ENCODE data around the gene AQP4.

AQP4 gene, protein sequence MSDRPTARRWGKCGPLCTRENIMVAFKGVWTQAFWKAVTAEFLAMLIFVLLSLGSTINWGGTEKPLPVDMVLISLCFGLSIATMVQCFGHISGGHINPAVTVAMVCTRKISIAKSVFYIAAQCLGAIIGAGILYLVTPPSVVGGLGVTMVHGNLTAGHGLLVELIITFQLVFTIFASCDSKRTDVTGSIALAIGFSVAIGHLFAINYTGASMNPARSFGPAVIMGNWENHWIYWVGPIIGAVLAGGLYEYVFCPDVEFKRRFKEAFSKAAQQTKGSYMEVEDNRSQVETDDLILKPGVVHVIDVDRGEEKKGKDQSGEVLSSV

DNA sequence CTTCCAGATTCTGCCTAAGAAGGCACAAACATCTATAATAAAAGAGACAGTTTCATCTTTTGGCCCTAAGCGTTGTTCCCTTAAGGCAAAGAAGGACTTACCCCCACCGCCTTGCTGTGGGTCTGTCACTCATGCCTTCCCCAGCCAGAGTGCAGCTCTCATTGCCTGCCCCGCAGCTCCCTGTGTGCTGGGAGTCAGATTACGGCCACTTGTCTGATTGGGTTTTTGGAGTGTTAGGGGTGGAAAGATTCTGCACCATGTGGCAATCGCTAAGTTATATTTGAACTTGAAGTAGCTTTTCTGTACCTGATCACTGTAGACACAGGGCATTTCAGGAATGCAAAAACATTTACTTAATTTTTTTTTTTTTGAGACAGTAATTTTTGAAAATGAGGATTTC lies at the start of gene AQP4:
AQP4 (minus strand) TSS at position 151 of the 400 bp plus-strand sequence; CDS start at position 133, 18 bp downstream.
- DNase-seq (ENCODE audit: low spot score), result no peak

GRCh38 chr18:26911840-26912239 lies 46.3 kb upstream of the AQP4 start:
- no peak for DNase-seq (ENCODE audit: low spot score)

DNA sequence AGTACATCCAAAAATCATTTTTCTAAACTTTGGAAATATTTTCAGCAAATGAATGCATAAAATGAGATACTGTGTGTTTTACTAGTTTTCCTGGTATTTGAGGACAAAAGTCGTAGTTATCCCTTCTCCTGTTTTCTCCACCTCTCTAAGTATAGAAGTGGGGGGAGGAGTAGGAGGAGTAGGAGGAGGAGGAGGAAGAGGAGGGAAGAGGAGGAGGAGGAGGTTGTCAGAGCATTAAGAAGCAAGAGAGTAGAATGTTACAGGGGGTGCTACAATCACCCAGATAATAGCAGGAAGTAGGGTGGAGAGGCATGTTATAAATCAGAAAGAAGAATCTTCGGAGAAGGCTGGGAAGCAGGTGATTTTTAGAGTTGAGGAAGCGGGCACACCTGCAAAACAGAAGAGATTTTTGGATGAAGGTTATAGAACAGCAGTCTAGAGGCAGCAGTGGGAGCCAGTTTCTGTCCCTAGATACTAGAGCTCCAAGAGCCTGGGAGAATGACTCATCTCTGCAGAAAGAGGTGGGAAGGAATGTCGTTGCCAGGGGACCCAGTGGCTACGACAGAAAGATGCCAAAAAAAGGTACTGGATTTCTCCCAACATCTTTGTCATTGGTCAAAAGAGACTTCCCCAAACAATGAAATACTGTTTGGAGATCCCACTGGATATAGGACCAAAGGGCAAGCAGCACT lies 44.2 kb upstream of the AQP4 start:
- no peak for DNase-seq (ENCODE audit: low spot score)

GRCh38 chr18:26908906-26909305 lies 43.4 kb upstream of the AQP4 start:
- no peak for DNase-seq (ENCODE audit: low spot score)

- no peak for DNase-seq (ENCODE audit: low spot score)
Measured at GRCh38 chr18:26902291-26902690, 36.8 kb upstream of the AQP4 start.

- no peak for DNase-seq (ENCODE audit: low spot score)
Measured at GRCh38 chr18:26901020-26901419, 35.5 kb upstream of the AQP4 start.

GRCh38 chr18:26894426-26894825 lies 28.9 kb upstream of the AQP4 start:
- no peak for DNase-seq (ENCODE audit: low spot score)

GRCh38 chr18:26893996-26894395 lies 28.5 kb upstream of the AQP4 start:
- DNase-seq (ENCODE audit: low spot score), result no peak

- DNase-seq (ENCODE audit: low spot score), result no peak
Measured at GRCh38 chr18:26888259-26888658, 22.8 kb upstream of the AQP4 start.

DNA sequence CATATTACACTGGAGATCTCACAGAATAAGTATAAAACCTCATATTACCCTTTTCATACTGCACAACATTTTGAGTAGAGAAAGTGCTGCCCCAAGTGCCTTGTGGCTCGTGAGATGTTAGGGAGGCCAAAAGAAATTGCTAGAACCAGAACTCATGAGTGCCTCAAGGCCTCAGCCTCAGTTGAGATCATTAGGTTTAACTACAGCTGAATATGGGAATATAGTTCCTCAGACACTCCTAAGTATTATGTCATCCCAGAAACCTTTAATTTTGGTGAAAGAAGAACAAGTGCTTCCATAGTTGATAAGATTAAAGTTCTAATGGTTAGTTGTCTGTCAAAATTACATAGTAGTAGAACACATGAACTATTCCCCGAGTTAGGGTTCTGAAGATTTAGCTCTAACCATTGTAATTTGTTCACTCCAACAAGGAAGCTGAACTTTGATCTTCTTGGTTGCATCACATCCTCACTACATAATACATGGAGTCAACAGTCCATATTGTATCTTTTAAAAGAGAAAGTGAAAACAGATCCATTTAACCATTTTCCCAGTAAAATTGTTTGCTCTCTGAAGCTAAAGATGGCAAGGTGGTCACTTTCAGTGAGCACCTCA lies 9.6 kb upstream of the AQP4 start:
- DNase-seq (ENCODE audit: low spot score), result peak; percentile 24

GRCh38 chr18:26874283-26874682 lies 8.8 kb upstream of the AQP4 start:
- DNase-seq (ENCODE audit: low spot score), result no peak

GRCh38 chr18:26869640-26870039 lies 4.1 kb upstream of the AQP4 start:
- no peak for DNase-seq (ENCODE audit: low spot score)

DNA sequence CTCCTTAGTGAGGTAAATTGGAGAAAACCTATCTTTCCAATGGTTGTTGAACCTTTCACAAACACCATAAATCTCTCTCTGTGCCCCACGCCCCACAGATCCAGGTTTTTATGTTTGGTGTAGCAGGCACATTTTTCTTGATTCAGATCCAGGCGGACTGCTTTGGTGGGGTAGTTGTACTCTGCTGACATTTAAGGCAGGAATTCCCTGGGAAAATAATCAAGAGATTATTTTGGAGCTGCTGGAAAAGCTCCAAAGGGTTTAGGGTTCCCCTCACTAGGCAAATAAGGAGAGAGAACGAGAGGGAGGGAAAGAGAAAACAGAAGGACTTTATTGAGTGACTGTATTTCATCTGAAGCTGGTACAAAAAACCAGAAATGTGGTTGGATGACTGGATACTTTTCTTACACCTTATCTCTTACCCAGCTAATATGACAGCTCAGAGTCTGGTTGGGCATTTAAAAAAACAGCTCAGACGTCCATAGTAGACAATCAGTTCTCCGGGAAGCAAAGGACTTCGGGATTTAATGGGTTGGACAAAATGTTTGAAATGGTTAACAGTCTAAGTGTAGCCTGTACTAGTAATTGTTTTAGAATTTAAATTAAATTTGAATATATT lies 3.6 kb upstream of the AQP4 start:
- DNase-seq (ENCODE audit: low spot score), result no peak

DNA sequence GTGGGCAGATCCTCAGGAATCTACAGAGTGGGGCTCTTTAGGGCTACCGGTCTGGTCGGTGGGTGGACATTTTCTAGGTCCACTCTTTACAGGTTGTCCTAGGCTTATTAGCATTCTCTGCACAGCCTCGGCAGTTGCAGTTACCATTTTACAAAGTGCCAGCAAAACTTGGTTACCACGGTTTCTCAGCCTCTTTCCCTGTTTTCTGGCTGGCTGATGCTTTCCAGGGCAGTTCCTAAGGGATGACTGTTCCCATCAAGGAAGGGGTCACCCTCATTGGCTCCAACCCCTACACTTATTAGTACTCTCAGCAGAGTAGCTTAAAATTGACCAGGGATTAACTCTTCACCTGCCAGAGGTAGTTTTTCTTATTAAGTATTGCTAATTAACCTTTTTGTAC lies 2.0 kb upstream of the AQP4 start:
- DNase-seq (ENCODE audit: low spot score), result no peak

GRCh38 chr18:26864658-26865057 lies 849 bp downstream of the AQP4 start:
- no peak for DNase-seq (ENCODE audit: low spot score)

DNA sequence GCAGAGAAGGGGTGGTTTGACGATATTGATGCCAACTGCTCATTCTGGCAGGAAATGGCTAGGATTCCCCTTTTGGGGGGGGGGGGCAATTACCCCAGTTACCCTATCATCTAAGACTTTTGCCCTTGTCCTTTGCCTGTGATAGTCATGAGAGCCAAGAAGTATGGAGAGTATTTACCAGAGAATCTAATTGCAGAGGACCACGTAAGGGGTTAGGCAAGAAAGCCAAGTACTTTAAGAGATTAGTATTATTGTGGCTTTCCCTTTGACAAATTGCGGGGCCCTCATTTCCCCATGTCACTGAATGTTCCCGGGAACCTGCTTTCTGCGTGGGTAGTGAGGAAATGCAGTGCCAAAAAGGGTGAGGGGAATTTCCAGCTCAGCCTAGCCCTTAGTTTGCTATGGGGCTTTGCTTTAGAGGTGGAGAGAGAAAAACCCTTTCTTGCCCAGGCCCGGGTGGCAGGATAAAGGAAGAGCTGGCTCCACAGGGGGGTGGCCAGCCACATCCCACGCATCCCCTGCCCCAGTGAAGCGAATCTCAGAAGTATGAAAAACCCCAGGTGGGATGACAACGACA lies 1.5 kb downstream of the AQP4 start:
- DNase-seq (ENCODE audit: low spot score), result no peak

DNA sequence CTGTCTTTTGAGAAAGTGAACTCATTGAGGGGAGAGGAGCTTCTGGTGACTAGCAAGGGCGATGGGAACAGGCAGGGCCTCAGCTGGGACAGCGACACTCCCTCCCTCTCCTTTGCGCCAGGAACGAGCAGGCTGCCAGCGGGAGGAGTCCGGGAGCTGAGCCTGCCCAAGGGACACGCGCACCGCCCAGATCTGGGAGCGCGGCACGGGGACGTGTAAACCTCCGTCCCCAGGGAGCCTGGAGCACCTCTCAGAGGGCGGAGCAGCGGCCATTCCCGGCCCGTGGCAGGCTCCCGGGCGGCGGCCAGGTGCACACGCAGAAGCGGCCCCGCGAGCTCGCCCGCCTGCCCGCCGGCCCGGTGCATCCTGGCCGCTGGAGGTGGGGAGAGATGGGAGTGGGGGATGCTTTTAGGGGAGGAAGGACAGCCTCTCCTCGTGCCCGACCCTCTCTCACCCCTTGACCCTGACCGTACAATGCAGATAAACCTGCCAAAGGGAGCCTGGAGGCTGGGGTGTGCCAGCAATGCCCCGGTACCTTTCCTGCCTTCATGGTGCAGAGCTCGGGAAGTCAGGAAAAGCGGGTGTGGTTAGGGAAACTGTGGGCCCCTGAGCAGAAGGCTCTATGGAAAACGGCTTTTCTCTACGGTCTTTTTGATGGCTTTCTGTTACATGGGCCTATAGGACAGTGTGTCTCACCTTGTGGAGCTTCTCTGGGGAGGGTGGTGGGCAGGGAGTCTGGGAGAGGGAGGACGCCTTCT lies 2.2 kb downstream of the AQP4 start:
- peak; percentile 41 for DNase-seq (ENCODE audit: low spot score)

DNA sequence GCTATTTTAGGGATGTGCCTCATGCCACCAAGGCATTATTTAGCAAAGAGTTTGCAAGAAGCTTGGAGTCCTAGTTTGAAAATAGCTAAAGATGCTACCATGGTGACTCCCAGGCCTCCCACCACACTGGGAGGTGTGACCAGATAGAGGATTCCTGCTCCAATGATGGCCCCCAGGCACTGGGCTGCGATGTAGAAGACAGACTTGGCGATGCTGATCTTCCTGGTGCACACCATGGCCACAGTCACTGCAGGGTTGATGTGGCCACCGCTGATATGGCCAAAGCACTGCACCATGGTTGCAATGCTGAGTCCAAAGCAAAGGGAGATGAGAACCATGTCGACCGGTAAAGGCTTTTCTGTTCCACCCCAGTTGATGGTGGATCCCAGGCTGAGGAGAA lies 3.4 kb downstream of the AQP4 start:
- no peak for DNase-seq (ENCODE audit: low spot score)

DNA sequence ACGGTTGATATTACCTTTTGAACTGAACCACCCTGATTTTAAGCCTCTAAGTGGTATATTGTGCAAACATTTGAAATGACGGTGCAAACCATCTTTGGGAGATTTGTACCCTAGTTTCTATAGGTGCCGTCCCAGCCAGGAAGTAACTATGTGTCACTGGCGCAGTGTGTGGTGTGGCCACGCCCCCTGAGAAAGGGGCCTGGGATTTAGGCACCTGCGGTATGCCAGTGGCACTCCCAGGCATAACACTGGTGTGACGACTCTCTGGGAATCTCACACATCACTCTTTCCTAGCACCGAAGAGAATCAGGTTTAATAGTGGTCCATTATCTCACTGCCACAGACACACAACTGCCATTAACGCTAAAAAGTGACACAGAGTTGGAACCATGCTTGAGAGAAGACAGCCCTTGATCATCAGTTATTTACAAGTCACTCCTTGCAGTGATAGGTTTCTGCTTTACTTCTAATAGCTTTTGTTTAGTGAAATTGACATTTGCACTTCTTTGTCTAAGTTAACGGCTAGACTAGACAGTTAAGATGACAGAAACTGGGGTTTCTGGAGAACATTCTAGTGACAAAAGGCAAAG lies 11.1 kb downstream of the AQP4 start:
- DNase-seq (ENCODE audit: low spot score), result no peak

DNA sequence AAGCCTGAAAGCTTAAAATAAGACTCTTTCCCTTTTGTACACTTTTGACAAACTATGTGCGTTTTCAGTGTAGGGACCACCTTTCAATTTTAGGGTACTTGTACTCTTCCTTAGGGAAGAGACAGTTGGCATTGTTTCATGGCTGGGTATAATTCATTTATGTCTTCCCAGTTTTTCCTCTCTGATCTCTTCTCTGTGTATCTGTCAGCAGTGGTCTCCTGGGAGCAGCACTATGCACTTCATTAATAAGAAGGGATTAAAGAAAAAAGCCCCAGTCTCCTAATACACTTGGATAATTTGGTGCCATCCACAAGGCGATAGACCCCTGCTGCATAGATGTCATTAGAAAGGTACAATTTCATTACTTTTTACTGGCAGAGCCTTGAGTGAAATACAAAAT lies 12.1 kb downstream of the AQP4 start:
- no peak for DNase-seq (ENCODE audit: low spot score)

DNA sequence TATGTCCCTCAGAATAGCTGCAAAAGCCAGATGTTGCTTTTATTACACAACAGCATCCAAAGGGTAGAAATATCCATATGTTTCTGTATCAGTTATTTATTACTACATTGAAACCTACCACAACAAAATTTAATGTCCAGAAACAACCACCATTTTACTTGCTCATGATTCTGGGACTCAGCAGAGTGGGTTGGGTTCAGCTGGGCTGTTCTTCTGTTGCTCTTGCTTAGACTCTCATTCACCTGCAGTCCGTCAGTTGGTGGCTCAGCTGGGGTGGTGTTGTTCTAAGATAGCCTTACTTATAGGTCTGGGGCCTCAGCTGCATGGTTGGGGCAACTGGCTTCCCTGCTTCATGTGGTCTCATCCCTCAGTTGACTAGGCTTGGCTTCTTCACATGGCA lies 21.7 kb downstream of the AQP4 start:
- DNase-seq (ENCODE audit: low spot score), result no peak
